ENCODE measurements around the gene NOTCH2.
A peak's percentile ranks its signal among the peaks of the same experiment; 100 is the strongest.

Gene NOTCH2

DNA sequence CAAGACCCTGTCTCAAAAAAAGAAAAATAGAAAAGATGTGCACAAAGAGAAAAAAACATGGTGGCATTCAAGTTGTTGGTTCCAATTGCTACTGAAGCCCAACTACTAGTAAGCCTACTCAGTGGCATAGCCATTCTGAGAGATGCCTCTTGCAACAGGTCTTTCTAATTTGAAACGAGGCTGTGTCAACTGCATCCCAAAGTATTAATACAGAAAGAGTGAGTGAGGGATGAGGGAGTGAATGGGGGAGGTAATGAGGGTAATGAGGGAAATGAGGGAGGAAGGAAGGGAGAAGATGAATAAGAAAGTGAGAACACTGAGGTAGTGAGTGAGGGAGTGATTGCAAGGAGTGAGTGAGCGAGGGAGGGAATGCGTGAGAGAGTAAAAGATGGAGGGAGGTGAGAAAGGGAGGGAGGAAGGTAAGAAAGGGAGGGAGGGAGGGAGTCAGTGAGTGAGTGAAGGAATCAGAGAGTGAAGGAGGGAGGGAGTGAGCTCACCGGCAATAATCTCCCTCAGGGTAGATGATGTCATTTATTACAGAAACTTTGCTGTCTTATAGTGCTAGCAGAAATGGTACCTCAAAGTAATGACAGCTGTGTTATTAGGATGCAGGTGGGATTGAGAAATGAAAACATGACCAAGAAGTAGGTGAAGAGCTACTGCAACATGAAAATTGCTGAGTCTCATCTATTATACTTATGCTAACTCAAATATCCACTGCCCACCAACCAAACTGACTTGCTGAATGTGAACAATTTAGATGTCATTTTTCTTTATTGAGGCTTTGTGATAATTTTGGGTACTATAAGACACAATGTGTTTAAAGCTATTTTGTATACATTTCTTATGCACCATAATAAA lies 97.5 kb downstream of the NOTCH2 start:
- no peak for DNase-seq

DNA sequence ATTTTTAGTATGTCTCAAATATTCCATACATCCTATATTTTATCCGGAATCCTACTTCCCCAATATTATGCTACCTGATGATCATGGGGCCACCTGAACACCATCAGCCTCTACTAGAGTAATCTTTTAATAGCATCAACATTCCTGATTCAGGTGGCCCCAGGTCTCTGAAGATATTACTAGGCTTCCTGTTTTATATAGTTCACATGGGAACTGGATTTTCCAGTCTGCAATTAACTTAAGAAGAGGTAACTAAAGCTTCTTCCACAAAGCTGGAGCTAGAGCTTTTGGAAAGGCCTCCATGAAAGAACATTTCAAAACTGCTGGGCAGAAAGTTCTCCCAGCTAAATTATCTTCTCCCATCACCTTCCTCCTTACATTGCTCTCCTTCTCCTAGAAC lies 100.9 kb downstream of the NOTCH2 start:
- no peak for DNase-seq

DNA sequence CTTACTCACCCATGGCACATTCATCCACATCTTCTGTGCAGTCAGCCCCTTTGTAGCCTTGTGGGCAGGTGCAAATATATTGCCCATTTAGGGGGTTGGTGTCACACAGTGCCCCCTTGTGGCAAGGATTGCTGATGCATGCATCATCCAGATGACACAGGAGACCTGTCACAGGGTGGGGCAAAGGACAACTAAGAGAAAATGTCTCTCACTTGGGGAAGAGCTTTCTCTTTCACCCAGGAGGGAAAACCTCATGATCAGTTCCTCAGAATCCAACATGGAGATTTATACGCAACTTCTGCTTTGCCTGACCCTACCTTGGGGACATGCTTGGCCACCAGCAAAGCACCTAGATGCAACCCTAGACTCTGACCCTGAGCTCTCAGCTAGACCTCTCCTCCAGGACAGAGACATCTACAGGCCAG lies 101.4 kb downstream of the NOTCH2 start:
- DNase-seq = peak; percentile 84

DNA sequence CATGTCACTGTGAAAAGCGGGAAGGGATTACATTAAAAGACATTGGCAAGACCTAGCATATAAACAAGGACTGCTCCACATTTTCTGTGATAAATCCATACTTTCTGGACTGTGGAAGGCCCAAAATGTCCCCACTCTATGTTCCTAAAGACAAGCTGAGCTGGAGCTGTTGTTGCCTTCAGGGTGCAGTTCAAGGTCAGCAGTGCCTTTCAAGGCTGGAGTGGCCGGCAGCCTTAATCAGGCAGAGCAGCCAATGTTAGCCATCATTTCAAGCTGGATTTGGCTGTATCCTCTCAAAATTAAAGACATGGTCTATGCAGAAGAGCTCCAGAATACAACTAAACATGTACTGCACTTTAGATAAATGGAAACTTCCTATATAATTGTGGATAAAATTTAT lies 102.8 kb downstream of the NOTCH2 start:
- no peak for DNase-seq

DNA sequence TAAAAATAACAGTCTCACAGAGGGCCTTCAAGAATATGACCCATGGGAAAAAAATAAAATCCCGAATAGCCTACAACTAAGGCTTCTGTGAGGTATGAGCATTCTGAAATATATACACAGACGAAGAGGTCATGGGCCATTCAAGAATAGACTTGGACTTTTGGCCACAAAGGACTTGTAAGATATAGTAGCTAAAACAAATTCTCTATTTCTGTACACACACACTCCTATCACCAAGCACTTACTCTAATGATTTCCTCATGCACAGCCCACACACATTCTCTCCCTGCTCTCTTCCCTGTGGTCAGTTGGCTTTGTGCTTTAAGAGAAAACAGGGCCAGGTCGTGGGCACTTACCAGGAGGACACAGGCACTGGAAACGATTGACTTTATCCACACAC lies 103.4 kb downstream of the NOTCH2 start:
- no peak for DNase-seq

DNA sequence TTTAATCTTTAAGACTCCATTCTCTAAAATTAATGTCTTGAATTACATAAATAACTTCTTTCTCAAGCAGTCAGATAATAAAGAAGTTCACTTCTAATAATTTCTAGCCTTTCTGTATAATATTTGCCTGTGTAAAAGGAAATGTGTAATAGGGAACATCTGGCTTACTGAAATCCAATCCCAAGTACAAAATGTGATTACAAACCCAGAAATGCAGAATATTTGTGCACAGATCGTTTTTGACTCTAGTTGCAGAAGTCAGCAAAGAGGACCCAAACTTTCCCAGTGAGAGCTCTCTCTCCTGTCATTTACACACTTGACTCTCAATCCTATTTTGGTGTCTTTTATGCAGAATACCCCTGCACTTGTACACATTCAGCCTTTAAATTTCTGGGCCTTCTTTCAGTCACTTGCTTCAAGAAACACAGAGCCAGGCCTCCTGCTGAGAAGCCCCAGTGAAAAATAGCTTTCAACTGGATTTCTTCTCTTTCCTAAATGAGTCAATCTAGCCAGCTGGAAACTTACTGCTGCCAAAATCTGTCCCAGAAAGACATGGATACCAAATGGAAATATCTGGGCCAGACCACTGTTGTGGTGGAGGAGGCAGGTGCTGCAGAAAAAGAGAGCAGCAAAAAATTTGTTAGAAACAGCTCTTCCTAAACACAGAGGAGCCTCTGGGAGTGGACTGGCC lies 104.6 kb downstream of the NOTCH2 start:
- DNase-seq = no peak

DNA sequence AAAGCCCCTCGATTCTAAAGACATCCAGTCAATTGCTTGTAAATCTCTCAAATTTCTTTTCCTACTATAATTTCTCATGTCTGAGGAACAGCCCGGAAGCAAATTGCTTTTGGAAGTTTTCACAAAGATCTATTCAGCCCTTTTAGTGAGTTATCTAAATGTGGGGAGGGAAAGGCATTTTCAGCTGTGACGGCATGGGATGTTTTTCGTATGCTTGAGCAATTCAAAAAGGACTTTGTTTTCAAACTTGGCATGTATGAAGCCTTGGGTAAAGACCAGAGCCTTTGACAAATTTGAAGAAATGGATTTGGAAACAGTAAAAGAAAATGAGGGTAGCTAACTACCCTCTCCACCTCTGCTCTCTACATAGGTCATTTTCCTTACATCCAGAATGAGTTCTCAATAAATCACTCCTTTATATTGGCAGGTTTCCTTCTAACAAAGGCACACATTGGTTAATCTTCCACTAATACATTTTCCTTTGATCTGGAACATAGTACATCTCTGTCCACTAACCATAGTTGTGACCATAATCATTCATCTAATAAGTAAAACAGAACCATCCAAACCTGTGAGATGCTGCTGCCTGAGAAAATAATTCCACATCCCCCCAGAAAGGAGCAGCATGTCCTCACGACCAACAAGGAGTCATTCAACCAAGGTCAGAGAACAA lies 107.0 kb downstream of the NOTCH2 start:
- no peak for DNase-seq

DNA sequence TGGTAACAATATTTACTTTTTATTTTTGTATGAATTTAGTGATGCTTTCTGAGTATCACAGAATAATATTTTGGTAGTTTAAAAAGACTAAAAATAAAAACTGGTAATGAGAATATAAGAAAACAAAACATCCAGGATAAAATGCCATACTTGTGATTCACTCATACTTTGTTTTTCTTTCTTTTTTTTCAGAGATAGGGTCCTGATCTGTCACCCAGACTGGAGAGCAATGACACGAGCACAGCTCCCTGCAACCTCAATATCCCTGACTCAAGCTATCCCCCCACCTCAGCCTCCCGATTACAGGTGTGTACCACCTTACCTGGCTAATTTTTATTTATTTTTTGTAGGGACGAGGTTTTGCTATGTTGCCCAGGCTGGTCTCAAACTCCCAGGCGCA lies 109.0 kb downstream of the NOTCH2 start:
- no peak for DNase-seq

DNA sequence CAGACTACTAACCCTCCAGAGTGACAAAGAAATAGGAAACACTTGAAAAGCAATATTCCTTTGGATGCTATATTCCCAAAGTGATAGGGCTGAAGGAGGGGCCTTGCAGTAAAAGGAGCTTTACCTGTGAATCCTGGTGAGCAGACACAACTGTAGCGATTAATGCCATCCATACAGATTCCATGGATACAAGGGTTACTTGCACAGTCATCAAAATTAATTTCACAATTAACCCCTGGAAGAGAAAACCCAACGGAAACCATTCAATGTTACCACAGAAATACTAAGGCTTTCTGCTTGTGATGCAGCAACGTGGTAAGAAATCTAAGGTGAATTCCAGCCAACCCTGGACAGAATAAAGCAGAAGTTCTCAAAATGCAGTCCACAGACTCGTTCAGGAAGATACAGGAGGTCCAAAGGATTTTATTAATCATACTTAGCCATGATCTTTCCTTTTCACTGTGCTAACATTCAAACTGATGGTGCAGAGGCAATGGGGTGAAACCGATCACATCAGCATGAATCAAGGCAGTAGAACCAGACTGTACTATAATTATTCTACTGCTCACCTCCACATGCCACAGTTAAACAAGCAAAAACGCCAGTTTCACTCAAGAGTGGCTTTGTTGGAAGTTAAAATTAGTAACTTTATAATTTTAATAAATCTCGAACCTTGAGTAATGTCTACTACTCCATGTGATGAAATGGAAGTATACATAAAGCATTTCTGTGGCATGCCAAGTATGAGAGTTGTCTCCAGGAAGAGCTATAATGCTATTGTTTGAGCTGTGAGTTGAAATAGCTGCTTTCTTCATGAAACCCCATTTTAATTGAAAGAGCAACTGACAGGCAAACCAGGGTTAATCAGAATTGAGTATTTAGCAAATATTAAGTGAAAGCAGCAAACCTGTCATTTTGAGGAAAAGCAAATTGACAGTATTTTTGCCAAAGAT lies 109.9 kb downstream of the NOTCH2 start:
- no peak for DNase-seq

DNA sequence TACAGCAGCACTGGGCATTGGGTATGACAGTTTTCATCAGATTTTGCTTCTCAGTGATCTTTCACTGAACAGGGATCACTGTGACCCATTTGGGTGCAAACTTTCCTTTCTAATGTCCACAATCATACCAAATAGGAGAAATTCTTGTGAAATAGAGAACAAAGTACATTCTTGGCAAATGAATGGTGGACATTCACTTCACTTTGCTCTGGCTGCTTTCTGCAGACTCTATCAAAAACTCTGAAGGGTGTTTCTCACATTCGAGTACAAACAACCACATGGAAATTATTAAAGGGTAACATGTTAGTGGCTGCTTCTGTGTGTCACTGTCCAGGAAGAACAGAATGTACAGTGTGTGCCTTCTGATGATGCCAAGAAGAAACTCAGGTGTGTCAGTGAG lies 111.2 kb downstream of the NOTCH2 start:
- DNase-seq = no peak

DNA sequence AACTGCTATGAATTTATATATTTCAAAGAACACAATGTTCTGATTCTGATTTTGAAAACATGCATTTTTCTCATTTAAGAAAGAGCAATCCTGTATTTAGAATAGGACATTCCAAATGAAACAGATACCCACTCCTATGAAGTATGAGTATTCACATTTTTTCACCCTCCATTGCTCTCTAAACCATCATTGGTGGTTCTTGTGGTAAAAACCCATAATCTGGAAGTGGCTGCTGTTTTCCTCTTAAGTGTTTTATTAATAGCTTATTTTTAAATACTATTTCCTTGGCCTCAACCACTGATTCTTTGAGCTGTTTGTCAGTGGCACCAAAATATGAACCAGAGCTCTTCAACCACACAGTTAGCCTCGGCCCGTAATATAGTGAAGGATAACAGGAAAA lies 113.2 kb downstream of the NOTCH2 start:
- DNase-seq = no peak

DNA sequence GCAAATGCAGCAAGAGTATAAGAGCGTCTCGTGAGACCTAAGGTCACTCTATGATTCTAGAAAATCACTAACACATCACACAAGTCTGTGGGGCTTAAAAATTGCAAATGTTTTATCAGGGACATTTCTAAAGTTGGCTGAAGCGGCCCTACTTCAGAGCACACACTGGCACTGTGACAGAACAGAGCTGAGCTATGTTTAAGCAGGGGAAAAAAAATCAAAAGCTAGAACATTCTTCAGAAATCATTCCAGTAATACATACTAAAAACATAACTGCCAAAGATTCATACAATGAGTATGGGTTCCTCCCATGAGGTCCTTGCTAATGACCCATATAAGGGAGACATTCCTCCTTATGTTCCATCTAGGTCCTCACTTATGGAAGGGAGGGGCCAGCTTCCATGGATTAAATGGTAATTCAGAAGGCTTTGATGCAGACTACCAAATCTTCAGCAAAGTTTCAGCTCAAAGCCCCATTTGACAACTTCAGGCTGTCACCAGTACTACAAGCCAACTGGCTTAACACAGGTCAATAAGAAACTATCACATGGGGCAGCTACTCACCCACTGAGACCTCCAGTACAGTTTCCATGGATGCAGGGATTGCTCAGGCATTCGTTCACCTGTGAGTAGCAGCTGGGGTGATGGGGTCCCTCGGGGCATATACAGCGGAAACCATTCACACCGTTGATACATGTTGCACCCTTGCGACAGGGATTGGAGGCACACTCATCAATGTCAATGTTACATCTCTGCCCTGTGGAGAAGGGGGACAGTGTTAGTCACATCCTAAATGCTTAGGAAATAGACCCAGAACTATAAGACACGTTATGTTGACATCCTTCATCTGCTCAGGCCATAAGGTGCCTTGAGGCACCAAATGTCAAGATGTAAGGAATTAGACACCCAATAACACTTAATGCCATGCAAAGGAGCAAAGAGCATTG lies 114.7 kb downstream of the NOTCH2 start:
- no peak for DNase-seq

DNA sequence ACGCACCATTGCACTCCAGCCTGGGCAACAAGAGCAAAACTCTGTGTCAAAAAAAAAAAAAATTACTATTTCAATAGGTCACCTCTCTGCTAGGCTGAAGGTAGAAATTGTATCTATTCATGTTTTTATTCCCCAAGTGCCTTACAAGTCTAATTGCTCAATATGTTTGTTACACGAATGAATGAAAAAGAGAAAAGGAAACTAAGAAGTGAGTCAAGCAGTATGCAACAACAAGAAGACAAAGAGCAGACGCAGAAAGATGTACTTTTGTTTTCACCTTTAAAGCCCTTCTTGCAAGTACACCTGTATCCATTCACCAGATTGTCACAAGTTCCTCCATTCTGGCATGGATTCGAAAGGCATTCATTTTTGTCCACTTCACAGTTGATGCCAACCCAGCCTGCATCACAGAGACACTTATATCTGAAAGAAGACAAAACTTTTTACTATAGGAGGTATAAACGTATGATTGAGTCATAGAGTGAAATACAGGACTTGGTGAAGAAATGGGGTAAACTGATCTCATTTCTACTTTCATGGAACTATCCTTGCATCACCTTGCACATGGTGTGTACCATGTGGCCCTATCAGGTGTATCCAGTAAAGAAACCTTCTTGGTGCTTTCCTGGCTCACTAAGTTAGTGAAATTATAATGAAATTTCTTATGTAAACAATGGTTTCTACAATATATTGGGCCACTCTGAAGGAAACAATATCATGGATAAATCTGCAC lies 116.0 kb downstream of the NOTCH2 start:
- DNase-seq = no peak

DNA sequence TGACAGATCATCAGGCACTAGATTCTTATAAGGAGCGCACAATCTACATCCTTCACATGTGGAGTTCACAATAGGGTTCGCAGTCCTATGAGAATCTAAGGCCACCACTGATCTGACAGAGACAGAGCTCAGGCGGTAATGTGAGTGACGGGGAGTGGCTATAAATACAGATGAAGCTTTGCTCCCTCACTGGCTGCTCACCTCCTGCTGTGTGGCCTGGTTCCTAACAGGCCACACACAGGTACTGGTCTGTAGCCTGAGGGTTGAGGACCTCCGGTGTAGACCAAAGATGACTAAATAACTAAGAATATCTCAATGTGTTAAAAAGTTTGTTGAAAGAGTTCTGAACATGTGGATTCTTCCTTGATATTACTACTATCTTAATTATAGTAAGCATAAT lies 117.0 kb downstream of the NOTCH2 start:
- DNase-seq = no peak

DNA sequence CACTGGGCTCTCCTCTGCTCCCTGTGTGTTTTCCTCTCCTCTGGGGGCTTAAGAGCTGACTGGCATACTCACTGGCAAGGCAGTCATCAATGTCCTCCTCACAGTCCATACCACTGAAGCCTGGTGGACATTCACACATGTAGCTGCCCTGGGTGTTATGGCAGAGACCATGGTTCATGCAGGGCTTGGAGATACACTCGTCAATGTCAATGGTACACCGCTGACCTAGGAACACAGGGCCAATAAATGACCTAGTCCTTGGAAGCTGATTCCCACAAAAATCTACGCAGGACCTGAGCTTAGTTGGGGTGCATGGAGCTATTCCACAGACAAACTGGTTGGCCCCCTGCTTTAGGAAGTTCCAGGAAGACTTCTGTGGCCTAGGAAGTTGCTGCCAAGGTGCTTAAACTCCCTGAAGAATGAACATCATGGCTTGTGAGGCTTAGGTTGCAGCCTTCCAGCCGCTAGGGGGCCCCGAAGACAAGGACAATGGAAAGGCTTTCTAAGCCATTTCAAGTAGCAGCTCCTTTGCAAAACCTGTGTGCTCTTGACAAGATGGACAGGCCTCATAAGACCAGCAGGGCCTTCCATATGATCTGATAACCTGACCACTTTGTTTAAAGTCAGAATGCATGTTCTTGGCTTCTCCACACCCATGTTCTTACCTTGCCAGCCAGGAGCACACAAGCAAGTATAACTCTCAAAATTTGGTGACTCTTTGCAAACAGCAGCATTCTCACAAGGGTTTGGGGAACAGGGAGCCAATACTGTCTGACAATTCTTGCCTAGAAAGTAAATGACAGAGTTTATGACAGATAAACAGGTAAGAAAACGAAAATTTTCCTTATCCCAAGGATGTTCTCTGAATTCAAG lies 120.9 kb downstream of the NOTCH2 start:
- DNase-seq = peak; percentile 78

DNA sequence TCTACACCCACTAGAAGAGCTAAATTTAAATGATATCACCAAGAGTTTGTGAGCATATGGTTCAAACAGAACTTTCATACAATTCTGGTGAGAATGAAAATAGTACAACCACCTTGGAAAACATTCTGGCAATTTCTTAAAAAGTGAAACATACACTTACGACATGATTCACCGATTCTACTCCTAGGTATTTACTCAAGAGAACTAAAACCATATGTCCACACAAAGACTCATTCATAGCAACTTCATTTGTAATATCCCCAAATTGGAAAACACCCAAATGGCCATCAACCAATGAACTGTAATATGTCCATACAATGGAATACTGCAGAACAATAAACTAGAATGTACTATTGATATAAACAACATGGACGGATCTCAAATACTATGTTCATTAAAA lies 122.0 kb downstream of the NOTCH2 start:
- no peak for DNase-seq

DNA sequence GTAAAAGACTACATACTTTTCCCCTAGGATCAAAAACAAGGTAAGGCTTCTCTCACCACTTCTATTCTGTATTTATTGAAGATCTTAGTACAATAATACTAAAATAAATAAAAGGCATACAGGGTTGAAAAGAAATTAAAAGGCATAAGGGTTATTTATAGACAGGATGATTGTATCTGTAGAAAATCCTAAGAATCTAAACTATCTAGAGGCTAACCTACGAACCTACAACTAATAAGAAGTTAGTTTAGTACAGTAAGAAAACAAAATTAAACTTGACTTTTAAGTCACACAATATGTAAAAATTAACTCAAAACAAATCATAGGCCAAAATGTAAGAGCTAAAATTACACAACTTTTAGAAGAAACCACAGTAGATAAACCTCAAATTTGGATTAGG lies 122.7 kb downstream of the NOTCH2 start:
- DNase-seq = no peak

DNA sequence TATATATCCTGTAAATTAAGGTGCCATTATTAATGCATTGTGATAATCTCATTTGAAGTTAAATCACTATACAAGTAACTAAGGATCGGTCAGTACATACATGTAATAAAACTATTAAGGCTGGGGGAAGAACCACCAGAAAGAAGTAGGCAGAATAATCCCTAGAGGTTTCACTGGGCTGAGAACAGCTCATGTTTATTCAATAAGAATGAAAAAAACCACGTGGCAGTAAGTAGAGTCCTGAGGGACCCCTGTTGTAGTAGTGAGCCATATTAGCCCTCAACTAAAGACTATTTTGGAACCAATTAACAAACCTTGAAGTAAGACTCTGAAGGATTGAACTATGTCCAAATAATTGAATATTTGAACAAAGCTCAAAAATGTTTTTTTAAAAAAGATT lies 126.2 kb downstream of the NOTCH2 start:
- DNase-seq = no peak

DNA sequence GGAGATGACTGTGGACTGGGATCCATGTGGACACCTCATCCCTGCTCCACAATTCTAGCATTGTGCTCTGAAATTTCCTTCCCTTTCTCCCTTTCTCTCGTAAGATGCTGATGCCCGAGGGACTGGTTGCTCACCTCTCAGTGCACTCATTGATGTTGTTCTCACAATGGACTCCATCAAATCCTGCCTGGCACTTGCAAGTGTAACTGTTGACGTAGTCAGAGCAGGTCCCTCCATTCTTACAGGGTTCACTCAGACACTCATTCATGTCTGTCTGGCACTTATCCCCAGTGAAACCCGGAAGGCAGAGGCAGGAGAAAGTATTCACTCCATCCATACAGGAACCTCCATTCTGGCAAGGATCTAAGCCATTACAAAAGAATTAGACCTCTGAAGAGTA lies 128.1 kb downstream of the NOTCH2 start:
- no peak for DNase-seq

DNA sequence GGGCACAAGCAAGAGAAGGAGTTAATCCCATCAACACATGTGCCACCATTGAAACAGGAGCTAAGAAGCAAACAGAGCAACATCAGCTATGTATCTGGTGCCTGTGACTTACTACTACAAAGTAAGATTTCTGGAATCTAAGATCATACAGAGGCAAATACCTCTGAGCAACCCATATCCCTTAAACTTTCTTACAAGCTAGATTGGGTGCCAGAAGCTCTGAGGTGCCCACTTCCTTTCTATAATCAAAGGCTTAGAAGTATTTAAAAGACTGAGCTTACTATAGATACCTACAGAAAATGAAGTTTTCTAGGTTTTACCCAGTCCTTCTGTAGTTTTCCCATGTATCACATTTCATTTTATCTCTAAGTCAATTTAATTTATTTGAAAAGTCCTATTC lies 128.8 kb downstream of the NOTCH2 start:
- no peak for DNase-seq
